CMK (cell line): ENCODE measurements around the gene MPRIP.

Experiments
- DNase-seq: peaks from one replicate; pipeline ENCODE4 v3.0.0-alpha.2; 2010; ENCODE audit warnings: low read depth

Gene MPRIP

DNA sequence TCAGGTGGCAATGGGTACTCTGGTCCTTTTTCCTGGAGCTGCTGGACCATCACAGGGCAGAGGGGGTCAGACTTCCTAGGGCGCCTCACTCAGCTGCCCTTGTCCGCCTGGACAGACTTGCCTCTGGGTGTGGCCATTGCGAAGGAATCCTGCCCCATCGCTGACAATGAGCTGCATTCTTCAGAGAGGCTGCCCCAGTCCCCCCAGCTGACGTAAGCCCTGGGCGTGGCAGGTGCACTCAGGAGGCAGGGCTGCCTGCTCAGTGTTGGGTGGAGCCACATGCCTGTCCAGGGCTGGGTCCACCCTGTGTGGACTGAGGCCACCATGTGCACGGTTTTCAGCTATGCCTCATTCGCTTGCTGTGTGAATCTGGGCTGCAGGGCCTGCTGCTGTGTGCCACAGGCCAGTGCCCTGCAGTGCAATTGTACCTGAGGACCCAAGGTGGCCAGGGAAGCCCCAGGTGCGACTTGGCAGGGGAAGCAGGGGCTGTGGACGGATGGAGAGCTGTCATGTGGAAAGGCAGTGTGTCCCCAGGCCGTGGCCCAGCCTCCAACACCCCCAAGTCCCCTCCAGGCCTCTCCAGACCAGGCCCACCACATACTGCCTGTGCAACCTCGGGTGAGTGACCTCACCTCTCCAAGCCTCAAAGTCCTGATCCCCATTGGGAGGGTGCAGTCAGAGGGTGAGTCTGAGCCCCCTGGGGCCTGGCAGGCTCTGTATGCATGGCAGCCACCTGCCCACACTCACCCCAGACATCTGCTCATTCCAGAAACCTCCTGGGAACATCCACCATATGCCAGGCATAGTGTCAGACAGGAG, 14.0 kb upstream of the MPRIP start:
- no peak for DNase-seq

DNA sequence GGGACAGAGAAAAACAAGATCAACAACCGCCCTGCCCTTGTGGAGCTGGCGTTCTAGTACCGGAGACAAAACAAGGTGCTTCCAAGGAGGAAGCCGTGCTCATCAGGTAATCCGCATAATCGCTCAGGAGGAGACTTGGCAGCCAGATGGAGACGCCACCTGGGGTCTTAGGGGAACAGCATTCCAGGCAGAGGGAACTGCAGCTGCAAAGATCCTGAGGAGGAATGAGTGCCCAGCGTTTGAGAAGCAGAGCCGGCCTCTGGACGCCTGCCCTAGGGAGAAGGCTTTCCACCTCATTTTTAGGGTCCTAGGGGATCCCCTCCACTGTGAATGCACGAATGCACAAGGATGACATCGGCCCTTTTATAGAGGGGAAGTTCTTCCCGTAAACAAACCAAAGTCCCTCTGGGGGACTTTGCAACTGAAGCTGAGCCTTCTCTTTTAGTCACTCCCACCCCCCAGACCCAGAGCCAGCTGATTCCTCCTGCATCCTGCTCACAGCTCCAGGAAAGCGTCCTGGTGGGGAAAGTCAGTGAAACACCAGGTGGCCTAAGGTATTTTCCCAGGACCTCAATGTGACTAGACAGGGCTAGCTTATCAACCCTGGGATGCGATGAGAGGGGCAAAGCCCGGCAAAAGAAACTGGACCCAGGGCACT, 13.2 kb upstream of the MPRIP start:
- DNase-seq = no peak

DNA sequence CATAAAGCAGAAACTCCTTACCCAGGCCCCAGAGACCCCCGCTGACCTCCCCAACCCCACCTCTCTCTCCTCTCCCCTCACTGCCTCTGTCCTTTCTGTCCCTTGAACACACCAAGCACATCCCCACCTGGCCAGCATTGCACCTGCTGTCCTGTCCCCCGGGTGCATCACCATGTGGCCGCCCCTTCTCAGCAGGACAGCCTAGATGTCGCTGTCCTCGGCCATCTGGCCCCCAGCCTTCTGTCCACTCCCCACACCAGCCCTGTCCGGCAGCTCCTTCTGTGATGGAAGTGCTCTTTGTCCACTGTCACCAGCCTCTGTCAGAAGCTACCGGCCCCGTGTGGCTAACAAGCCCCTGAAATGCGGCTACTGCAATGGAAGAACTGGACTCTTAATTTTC, 12.3 kb upstream of the MPRIP start:
- no peak for DNase-seq

- DNase-seq = no peak
These were observed 11.6 kb upstream of the MPRIP start for GRCh38 chr17:17030515-17031211.

GRCh38 chr17:17032131-17032692, 10.0 kb upstream of the MPRIP start:
- DNase-seq = no peak

DNA sequence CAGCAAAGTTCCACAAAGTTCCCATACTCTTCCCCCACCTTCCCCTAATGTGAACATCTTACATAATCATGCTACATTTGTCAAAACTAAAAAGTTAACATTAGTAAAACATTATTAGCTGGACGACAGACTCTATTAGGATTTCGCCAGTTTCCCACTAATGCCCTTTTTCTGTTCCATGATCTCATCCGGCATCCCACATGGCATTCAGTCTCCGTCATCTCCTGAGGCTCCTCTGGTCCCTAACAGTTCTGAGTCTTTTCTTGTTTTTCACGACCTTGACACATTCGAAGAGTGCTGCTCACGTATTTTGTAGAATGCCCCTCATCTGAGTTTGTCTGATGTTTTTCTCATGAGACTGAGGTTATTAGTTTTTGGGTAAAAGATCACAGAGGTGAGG, 8.8 kb upstream of the MPRIP start:
- no peak for DNase-seq

GRCh38 chr17:17034026-17034425, 8.2 kb upstream of the MPRIP start:
- DNase-seq = no peak

DNA sequence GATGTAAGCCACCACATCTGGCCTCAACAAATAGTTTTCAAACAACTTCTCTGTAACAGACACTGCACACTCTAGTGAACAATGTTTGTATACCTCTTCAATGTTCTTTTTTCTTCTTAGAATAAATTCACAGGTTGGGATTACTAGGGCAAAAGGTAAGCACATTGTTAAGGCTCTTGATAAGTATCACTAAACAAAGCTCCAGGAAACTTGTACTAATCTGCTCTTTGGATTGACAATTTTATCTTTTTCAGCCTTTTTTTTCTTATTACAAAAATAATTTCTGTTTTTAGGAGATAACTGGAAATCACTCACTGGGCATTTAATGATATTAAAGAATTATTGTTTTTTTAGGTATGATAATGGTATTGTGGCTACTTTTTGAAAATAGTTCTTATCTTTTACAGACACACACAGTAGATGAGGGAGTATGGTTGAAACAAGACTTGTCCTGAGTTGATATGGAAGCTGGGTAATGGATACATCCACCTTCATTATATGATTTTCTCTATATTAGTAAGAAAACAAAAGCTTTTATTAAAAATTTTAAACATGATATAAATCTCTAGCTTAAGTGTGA, 7.7 kb upstream of the MPRIP start:
- DNase-seq = no peak

- DNase-seq = no peak
These were observed 6.8 kb upstream of the MPRIP start for GRCh38 chr17:17035490-17035889.

DNA sequence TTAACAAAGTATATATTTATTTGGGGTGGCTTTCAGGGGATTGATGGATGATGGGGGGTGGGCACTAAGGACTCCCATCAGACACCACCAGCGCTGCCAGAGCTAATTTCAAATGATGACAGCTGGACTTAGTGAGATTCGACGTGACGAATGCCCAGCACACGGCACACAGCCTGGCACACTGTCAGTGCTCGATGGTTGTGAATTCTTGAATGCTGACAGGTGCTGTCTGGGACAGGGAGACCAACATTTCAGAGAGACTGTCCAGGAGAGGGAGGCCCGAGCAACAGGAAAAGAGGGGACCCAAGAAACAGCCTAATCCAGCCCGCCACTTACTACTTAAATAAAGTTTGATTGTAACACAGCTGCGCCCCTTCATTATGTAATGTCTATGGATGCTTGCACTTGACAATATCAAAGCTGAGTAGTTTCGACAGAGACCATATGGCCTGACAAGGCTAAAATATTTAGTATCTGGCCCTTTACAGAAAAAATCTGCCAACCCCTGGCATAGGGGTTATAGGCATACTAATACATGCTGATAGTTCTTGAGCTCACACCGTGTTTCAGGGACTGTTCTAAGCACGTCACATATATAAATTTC, 6.2 kb upstream of the MPRIP start:
- DNase-seq = no peak

DNA sequence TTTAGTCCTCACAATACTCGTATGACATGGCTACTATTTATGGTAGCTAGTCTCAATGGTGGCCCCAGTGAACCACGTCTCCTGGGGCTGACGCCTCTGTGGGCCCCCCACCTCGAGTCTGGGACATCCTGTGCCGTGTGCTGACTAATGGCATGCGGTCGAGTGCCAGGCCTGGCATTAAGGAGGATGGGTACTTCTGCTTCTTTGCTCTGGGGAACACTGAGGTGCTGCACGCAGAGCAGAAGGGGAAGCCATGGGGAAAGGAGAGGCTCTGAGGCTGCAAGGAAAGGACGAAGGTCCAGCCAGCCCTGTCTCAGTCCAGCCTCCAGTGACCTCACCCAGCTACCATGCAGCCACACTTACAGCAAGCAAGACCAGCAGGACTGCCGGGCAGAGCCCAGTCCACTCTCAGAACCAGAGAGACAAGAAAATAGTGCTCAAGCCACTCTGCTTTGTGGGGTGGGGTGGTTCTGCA, 5.7 kb upstream of the MPRIP start:
- no peak for DNase-seq

- DNase-seq = no peak
These were observed 2.3 kb upstream of the MPRIP start for GRCh38 chr17:17039911-17040310.

DNA sequence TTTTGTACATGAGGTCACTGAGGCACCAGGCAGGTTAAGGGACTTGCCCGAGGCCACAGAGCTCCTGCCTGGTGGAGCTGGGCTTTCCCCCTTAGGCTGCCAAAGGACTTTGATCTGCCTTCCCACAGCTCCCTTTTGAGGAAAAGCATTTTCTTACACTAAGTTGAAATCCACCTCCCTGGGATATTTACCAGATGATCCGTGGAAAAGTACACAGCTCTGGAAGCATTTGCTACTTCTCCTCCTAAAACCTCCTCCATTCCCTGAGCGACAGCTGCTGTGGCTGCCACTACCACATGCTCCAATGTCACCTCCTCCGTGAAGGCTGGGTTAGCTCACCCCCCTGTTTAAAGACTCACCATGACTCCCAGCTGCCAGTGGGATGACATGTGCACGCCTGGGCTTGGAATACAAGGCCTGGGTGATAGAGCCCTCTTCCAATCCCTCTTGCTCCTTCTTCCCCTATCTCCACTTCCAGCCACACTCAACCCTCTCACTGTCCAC, 1.2 kb upstream of the MPRIP start:
- no peak for DNase-seq

DNA sequence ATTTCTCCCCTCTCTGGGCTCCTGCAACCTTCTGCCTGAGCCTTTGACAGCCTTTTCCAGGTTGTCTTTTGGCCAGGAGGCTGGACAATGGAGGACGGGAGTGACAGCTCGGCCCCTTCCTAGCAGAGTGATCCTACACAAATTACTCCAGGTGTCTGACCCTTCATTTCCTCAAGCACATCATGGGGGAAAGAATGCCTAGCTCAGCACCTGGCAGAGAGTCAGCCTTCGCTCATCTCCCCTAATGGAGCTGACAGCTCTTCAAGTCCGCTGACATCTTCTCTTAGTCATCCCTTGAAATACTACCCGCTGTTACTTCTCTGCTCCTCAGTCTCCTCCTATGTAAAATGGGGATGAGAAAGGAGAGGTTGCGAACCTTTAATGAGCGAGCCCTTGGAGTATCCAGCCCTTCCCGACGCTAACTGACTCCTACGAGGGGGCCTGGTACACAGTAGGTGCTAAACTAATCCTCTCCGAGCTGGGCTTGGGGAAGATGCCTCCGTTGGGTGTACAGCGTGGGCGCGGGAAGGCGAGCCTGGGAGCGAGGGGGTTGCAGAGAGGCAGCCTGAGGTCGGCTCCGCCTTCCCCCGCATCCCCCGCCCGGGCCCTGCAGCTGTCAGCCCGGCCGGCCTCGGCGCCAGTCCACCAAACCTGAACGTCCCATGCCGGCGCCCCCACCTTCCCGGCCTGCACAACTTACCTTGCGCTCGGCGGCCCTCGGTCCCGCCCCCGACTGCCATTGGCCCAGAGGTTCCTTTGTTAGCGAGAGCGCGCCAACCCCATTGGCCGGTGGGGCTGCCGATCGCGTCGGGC, 480 bp upstream of the MPRIP start:
- DNase-seq = peak; percentile 93

GRCh38 chr17:17042851-17043460, 699 bp downstream of the MPRIP start:
- no peak for DNase-seq

- no peak for DNase-seq
These were observed 1.4 kb downstream of the MPRIP start for GRCh38 chr17:17043461-17044271.

DNA sequence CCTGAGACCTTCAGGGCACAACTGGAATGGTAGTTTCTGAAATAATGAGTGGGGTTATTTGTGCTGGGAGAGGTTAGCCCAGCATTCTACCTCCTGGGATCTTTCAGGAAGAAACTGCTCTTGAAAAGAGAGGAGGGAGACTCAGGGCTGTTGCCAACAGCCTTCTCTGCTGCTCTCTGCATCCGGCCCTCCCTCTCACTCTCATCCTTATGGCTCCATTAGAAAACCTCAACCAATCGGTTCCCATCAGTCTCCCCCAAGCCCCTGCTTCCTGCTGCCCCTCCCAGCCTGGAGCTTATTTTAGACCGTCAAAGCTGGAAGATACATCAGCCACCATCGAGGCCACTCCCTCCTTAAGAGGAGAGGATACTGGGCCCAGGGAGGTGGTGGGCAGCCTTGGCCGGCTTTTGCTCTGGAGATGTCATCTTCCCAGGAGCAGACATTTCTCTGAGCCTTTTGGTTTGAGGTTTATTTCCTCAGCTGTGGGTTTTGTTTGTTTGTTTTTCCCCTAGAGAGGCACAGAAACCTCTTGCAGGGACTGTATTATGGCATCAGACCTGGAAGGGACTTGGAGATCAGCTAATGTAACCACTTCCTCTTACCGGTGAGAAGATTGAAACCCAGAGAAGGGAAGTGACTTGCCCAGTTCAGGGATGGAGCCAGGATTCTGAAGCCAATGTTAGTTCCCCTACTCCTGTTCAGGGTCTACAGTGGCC, 2.7 kb downstream of the MPRIP start:
- no peak for DNase-seq

DNA sequence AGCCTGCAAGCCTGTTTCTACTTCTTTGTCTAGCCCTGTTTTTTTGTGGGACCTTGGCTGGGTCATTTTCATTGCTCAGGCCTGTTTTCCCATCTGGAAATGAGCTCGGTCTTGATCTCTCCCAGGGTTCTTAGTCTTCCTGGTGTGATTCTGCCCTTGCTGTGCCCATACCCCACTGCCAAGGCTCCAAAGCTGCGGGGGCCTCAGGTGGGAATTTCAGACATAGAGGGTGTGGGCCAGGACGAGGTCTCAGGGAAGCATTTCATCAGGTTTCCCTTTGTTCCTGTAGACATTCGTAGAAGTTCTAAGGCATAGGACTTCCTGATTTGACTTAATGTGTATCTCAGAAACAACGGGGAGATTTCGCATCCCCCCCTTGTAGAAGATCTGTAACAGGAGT, 5.8 kb downstream of the MPRIP start:
- DNase-seq = no peak
